ACC112 (cell line): ENCODE measurements around the gene NFIC.
A peak's percentile ranks its signal among the peaks of the same experiment; 100 is the strongest.

Experiments
- H2AFZ ChIP-seq: fragments of 200-600 bp; sonication (generic); one replicate; pipeline ENCODE4 v1.6.0; 2017; ENCODE audit warnings: antibody characterized with exemption, low read length; ENCODE audit not compliant: unreplicated experiment
- H3K27ac ChIP-seq: fragments of 200-600 bp; sonication (generic); 2 replicates; pipeline ENCODE4 v1.5.1; 2014; ENCODE audit warnings: low read depth, mild to moderate bottlenecking, antibody characterized with exemption, low read length, moderate library complexity
- H3K27me3 ChIP-seq: fragments of 200-600 bp; sonication (generic); 2 replicates; pipeline ENCODE4 v1.6.1; 2014; ENCODE audit warnings: mild to moderate bottlenecking, antibody characterized with exemption, low read length, moderate library complexity, mixed read lengths; ENCODE audit not compliant: insufficient read depth
- H3K36me3 ChIP-seq: fragments of 200-600 bp; sonication (generic); 2 replicates; pipeline ENCODE4 v1.6.1; 2016; ENCODE audit warnings: mild to moderate bottlenecking, antibody characterized with exemption, low read length, moderate library complexity, mixed read lengths; ENCODE audit not compliant: insufficient read depth
- H3K4me1 ChIP-seq: fragments of 200-600 bp; sonication (generic); one replicate; pipeline ENCODE4 v1.6.1; 2016; ENCODE audit warnings: low read length, mixed read lengths; ENCODE audit not compliant: insufficient read depth, unreplicated experiment, control insufficient read depth
- H3K4me3 ChIP-seq: fragments of 200-600 bp; sonication (generic); 2 replicates; pipeline ENCODE4 v1.5.1; 2014; ENCODE audit warnings: mild to moderate bottlenecking, low read depth, low read length
- H3K79me2 ChIP-seq: fragments of 200-600 bp; sonication (generic); one replicate; pipeline ENCODE4 v1.6.0; 2016; ENCODE audit warnings: low read length; ENCODE audit not compliant: control insufficient read depth, unreplicated experiment, insufficient read depth

Gene NFIC

GRCh38 chr19:3402631-3403443 lies 36.5 kb downstream of the NFIC start:
- H3K4me1 ChIP-seq, result peaks cover 17% of the 10 kb centered on the region
- H3K27ac ChIP-seq, result peak overlapping the region; percentile 97

GRCh38 chr19:3403489-3404323 lies 37.3 kb downstream of the NFIC start:
- H3K79me2 ChIP-seq, result peaks cover 60% of the 10 kb centered on the region
- H3K36me3 ChIP-seq, result no peaks in the 10 kb centered on the region
- peak overlapping the region; percentile 97 for H3K27ac ChIP-seq
- H3K27me3 ChIP-seq, result no peaks in the 10 kb centered on the region
- peak overlapping the region; percentile 67 for H3K4me3 ChIP-seq
- no peak overlapping the region for H2AFZ ChIP-seq
- peaks cover 17% of the 10 kb centered on the region for H3K4me1 ChIP-seq

More at GRCh38 chr19:3402631-3403443, 36.5 kb downstream of the NFIC start:
- H3K27me3 ChIP-seq, result no peaks in the 10 kb centered on the region
- peaks cover 3% of the 10 kb centered on the region; the same call in 1 of the 2 replicates for H3K36me3 ChIP-seq
- no peak overlapping the region for H2AFZ ChIP-seq
- peaks cover 65% of the 10 kb centered on the region for H3K79me2 ChIP-seq
- H3K4me3 ChIP-seq, result peak overlapping the region; percentile 67

GRCh38 chr19:3404324-3405260 lies 38.2 kb downstream of the NFIC start:
- Histone ChIP-seq H3K79me2 (peaks cover 61% of the 10 kb centered on the region), H3K27ac (peak overlapping the region; percentile 97), H3K4me3 (peak overlapping the region; percentile 67), H3K36me3 (no peaks in the 10 kb centered on the region), H2AFZ (peak overlapping the region; percentile 23), H3K27me3 (no peaks in the 10 kb centered on the region), H3K4me1 (peaks cover 17% of the 10 kb centered on the region)

- no peaks in the 10 kb centered on the region for H3K36me3 ChIP-seq
- H3K4me1 ChIP-seq, result peaks cover 17% of the 10 kb centered on the region
- no peak overlapping the region for H2AFZ ChIP-seq
- H3K27ac ChIP-seq, result peak overlapping the region; percentile 97
- H3K27me3 ChIP-seq, result no peaks in the 10 kb centered on the region
- peaks cover 60% of the 10 kb centered on the region for H3K79me2 ChIP-seq
- H3K4me3 ChIP-seq, result peak overlapping the region; percentile 67
Observed at GRCh38 chr19:3405261-3405653, 38.9 kb downstream of the NFIC start.

GRCh38 chr19:3406571-3407111 lies 40.3 kb downstream of the NFIC start:
- no peaks in the 10 kb centered on the region for H3K27me3 ChIP-seq
- no peak overlapping the region for H3K27ac ChIP-seq
- peaks cover 17% of the 10 kb centered on the region for H3K4me1 ChIP-seq
- no peaks in the 10 kb centered on the region for H3K36me3 ChIP-seq
- no peak overlapping the region for H2AFZ ChIP-seq
- no peak overlapping the region for H3K4me3 ChIP-seq
- H3K79me2 ChIP-seq, result peaks cover 55% of the 10 kb centered on the region

GRCh38 chr19:3407556-3408516 lies 41.5 kb downstream of the NFIC start:
- no peaks in the 10 kb centered on the region for H3K27me3 ChIP-seq
- no peak overlapping the region for H3K27ac ChIP-seq
- H3K36me3 ChIP-seq, result no peaks in the 10 kb centered on the region
- no peak overlapping the region for H3K4me3 ChIP-seq
- H3K79me2 ChIP-seq, result peaks cover 49% of the 10 kb centered on the region
- H3K4me1 ChIP-seq, result peaks cover 17% of the 10 kb centered on the region
- H2AFZ ChIP-seq, result no peak overlapping the region

- Histone ChIP-seq H3K4me3 (no peak overlapping the region), H3K27me3 (no peaks in the 10 kb centered on the region), H3K79me2 (peaks cover 51% of the 10 kb centered on the region), H3K27ac (no peak overlapping the region), H2AFZ (no peak overlapping the region), H3K4me1 (peaks cover 12% of the 10 kb centered on the region), H3K36me3 (no peaks in the 10 kb centered on the region; the same call in 1 of the 2 replicates)
Observed at GRCh38 chr19:3408996-3409345, 42.6 kb downstream of the NFIC start.

GRCh38 chr19:3409346-3410064 lies 43.1 kb downstream of the NFIC start:
- Histone ChIP-seq H3K79me2 (peaks cover 53% of the 10 kb centered on the region), H2AFZ (no peak overlapping the region), H3K36me3 (no peaks in the 10 kb centered on the region; the same call in 1 of the 2 replicates), H3K4me3 (no peak overlapping the region), H3K27me3 (no peaks in the 10 kb centered on the region), H3K4me1 (peaks cover 7% of the 10 kb centered on the region), H3K27ac (no peak overlapping the region)

- Histone ChIP-seq H3K4me1 (no peaks in the 10 kb centered on the region), H3K27ac (no peak overlapping the region), H2AFZ (no peak overlapping the region), H3K79me2 (peaks cover 45% of the 10 kb centered on the region), H3K27me3 (no peaks in the 10 kb centered on the region), H3K4me3 (no peak overlapping the region), H3K36me3 (no peaks in the 10 kb centered on the region; the same call in 1 of the 2 replicates)
Observed at GRCh38 chr19:3411636-3412035, 45.3 kb downstream of the NFIC start.
